Myocyte (in vitro differentiated cells): Measurements from ENCODE around the gene EFCAB5. TPM values are rescaled to one million over a fixed set of nuclear protein-coding genes. Genes with fewer than 3 reads are reported as not detected.
A peak's percentile ranks its signal among the peaks of the same experiment; 100 is the strongest.
"Not testable (repeated sequence)": the region's sequence is repeated elsewhere in the genome, so short reads cannot be mapped to it uniquely, and the experiment has no call there.

ENCODE experiments used
- DNase-seq: peaks from one replicate; pipeline ENCODE4 v3.0.0-alpha.2; 2012; ENCODE audit warnings: low read depth
- polyA plus RNA-seq: library from polyadenylated mRNA; unstranded; fragments of >200 nt; gene quantifications from one replicate; pipeline ENCODE4 v1.2.1, GENCODE V29; 2012; ENCODE audit warnings: missing spikeins
- total RNA-seq: library from RNA; depleted of rRNA; stranded (reverse); fragments of >200 nt; gene quantifications from 2 replicates; pipeline ENCODE4 v1.2.3, GENCODE V29; 2014

Gene EFCAB5
- 0.16 and 0.70 TPM in 2 replicates for total RNA-seq
- polyA plus RNA-seq = 0.21 TPM

DNA sequence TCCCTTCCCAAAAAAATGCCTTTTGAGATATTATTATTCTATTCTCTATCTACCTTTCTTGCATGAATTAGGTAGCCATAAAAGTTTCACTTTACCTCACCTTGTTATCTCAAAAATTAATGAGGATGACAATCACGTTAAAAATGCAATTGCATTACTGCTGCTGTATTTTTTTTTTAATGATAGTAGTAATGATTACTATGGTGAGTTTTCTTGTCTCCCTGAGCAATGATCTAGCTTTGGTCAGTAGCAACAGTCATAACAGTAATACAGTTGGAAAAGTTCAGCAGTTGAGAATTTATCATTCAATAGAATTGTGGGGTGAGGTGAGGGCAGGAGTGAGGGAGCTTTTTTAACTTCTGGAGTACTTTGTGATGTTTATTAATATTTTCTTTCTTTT, at the start of gene EFCAB5:
Gene EFCAB5, plus strand, starts transcription at position 301 of the 400 bp plus-strand sequence. CDS start 163 bp downstream, outside the sequence.
- no peak for DNase-seq

DNA sequence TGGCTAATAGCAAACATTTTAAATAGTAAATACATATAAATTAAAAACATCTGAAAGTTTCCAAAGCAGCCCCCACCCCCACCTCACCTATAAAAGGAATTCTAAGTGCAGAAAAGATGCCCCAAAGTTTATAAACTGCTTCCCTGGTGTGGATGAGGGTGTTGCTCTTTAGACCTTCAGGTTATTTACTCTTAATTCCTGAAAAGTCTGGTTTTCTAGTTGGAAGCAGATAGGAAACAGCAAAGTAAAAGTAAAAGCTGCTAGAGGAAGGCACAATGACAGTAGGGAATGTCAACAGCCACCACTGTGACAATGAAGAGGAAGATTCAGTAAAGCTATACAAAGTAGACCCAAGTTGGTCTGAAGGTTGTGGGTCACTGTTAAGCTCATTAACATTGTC, 49.2 kb upstream of the EFCAB5 start:
- no peak for DNase-seq

GRCh38 chr17:29897136-29897535, 44.3 kb upstream of the EFCAB5 start:
- DNase-seq = not testable (repeated sequence)

DNA sequence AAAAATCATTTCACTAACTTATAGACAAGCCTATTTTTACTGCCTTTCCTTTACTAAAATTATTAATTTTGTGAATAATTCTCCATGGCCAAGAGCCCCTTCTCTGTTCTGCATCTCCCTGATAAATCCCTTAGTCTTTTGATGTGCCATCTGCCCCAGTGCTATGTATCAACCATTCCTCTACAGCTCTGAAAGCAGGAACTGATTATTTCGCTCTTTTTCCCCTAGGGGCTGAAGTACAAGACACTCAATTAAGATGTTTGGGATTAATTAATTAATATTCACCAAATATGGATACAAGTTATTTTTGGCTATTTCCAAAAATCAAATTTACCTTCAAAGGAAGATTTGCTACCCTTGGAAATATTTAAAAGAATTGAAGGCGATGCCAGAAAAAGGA, 38.0 kb upstream of the EFCAB5 start:
- DNase-seq = no peak

GRCh38 chr17:29905086-29905878, 36.2 kb upstream of the EFCAB5 start:
- DNase-seq = peak; percentile 22

- no peak for DNase-seq
Measured at GRCh38 chr17:29905879-29906167, 35.6 kb upstream of the EFCAB5 start.

DNA sequence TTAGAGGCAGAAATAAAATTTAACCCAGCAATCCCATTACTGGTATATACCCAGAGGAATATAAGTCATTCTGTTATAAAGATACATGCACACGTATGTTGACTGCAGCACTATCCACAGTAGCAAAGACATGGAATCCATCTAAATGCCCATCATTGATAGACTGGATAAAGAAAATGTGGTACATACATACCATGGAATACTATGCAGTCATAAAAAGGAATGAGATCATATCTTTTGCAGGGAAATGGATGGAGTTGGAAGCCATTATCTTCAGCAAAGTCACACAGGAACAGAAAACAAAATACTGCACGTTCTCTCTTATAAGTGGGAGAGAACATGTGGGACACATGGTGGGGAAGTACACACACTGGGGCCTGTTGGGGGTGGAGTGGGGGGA, 34.5 kb upstream of the EFCAB5 start:
- no peak for DNase-seq

DNA sequence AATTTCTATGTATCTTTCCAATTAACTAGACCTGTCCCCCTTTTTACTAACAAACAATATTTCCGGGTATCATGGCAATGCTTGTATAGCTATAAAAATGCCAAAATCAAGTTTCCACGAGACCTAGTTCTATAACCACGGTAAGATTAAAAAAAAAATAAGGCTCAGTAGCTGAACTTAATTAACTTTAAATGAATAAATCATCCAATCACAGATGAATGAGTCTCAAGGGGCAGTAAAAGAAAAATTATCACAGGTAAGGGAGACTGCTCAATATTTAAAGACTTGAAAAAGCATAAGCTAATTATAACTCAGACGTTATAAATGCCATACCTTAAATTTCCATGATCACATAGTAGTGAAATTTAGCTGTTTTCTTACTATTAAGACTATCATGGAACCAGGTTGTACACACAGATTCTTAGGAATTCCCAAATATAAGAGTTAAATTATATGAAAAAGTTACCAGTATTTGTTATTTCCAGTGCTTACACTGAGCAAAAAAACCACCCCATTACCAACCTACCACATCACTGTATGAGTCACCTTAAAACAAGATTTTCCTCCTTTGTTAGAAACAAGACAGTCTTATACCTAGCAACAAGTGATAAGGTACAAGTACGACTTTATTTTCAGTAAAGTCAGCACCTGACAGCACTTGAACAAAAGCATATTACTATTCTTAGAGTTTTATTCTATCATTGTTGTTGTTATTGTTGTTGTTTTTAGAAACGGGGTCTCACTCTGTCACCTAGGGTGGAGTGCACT, 32.0 kb upstream of the EFCAB5 start:
- DNase-seq = no peak

DNA sequence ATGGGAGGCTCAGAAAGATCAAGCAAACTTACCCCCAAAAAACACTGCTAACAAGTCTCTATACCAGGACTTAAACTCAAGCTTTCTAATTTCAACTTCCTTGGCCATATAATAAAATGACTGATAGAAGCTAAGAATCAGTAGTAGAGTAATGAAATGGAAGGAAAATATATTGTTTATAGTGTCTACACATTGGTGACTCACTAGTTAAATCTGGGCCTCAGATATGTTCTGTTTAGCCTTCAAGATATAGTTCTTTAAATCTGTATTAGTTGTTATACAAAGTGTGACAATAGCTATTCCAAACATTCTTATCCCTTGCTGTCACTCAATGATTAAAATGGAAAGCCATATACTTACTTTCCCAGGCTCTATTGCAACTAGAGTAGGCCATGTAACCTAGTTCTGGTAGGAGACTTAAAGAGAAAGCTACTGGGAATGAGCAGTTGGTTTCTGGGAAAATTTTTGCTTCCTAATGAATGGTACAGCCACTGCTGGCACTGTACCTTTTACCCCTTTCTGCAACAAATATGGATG, 29.7 kb upstream of the EFCAB5 start:
- DNase-seq = no peak

DNA sequence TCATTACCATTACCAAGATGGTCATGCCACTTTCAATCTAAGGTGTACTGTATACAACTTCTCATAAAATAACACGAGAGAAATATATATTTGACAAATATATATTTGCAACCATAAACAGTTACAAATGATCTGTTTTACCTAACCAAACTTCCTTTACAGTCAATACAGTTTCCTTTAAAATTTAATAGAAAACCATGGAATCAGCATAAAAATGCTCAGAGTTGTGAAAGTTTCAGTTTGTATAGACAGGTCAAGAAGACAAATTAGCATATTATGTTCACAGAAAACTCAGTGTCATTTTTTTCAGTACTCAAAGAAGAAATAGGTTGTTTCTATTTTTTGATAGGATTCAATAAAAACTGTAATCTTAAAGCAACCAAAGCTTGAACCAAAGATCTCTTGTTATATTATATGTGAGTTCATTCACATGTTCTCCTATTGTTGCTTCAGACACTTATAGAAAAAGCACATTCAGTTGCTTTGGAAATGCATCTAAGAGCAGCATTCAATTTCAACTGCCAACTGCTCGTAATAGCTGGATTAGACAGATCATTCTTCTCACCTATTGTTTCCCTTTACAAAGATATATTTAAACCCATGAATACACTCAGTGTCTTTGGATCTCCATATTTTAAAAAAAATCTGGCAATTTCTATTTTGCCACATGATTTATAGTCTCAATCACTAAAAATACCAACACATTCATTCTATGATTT, 26.5 kb upstream of the EFCAB5 start:
- no peak for DNase-seq

- no peak for DNase-seq
Measured at GRCh38 chr17:29918016-29918415, 23.4 kb upstream of the EFCAB5 start.

DNA sequence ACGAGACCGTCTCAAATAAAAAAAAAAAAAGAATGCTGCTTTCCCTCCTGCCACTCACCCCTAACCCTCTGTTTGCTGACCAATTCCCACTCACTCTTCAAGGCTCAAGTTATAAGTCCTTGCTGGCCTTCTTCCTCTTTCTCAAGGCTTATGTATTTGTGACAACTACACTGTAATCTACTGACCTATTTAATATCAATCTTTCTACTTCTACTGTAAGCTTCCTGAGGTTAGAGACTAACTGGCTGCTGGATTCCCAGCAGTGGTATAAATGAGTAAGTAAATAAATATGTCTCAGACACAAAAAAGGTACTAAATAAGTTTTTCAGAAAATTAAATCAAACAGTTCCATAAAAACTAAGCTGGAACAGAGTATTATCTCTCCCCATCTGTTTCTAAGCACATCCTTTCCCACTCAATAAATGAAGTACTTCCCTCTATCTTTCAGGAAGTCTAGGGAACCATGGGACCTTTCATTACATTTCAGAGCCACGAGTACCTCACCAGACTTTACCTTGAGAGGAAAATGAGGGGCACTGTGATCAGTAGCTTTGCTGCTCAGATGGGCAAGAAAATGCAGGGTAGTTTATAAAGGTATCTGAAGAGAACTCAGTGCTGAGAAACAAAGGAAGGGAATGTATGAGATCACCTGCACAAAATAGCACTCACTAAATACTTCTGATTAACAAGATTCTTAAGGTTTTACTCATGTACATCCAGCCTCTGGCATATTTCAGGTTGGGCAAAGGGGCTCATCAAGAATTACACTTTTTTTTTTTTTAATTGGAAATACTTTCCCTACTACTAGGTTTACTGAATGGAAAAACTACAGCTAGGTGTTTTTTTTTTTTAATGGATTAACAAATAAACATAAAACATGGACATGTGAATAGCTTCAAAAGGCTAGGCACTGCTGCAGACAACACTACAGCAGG, 22.2 kb upstream of the EFCAB5 start:
- DNase-seq = peak; percentile 34

DNA sequence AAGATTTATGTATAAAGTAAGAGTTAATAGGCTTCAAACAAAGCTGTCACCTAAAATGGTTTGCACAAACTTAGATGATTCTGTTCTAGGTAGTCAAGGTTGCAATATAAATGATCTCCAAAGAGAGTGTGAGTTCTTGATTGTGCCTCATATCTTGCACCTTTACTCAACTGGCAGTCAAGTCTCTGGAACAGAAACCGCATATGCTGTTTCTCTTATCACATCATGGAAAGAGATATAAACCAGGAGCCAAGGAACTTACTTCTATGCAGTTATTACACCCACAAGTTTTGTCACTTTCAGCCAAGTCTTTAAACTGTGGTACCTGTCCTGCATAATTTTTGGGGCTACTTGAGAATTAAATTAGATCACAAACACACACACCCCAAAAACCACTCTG, 16.6 kb upstream of the EFCAB5 start:
- no peak for DNase-seq

DNA sequence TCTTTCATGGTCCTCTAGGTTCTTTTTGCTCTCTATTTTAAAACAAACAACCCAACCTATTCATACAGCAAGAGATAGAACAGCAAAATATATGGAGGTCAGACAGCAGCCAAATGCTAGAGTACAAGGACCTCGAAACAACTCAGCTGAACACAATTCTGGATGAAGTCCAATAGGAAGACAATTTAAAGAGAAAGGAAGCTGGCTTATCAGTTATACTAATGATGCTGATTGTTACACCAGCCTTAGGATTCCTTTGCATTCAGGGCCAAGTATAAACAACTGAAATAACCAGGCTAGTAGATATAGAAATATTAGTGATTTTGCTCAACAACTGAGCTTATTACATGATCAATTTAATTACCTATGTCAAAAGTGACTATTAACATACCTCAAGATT, 13.9 kb upstream of the EFCAB5 start:
- DNase-seq = no peak

DNA sequence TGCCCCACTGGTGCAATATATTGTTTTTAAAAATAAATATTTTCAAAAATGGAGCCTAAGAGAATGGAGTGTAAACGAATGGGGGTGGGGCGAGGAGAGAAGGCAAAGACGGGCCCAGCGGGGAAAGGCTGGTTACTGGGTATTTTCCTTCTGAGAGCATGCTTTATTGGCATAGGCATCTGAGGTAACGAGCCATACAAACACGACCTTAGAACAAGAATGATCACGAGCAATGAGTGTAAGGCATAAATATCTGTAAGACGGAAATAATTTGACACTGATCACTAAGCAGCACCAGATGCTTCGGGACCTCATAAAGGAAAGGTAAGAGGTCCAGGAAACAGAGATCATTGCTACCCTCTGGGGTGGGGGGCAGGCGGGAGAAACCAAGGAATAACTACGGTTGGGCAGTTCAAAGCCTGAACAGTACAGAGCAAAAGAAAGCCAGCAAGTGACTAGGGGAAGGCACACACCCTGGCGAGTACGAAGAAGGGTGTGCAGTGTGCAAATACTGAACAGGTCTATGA, 12.4 kb upstream of the EFCAB5 start:
- DNase-seq = peak; percentile 41

GRCh38 chr17:29929533-29930408, 11.7 kb upstream of the EFCAB5 start, which contains the start of gene SSH2:
SSH2 (minus strand) TSS chr17:29930228; CDS start chr17:29930000, 228 bp downstream.
- peak; percentile 88 for DNase-seq

- DNase-seq = no peak
Measured at GRCh38 chr17:29930409-29931010, 10.9 kb upstream of the EFCAB5 start.

- DNase-seq = peak; percentile 80
Measured at GRCh38 chr17:29931231-29931932, 10.1 kb upstream of the EFCAB5 start.
